Loucy (cell line): Measurements from ENCODE around the gene FAM222B.

Source experiments
- H2AFZ ChIP-seq: fragments of 200-600 bp; sonication (generic); 2 replicates; pipeline ENCODE4 v1.6.0; 2016; ENCODE audit warnings: antibody characterized with exemption, mild to moderate bottlenecking, low read length, moderate library complexity
- H3F3A ChIP-seq: fragments of 200-600 bp; 2 replicates; pipeline ENCODE4 v1.6.0; 2016; ENCODE audit warnings: antibody characterized with exemption, low read depth, mild to moderate bottlenecking
- H3K27me3 ChIP-seq: fragments of 200-600 bp; sonication (generic); 2 replicates; pipeline ENCODE4 v1.6.1; 2014; ENCODE audit warnings: low read length, mild to moderate bottlenecking; ENCODE audit not compliant: insufficient read depth, poor library complexity, severe bottlenecking
- H3K36me3 ChIP-seq: fragments of 200-600 bp; sonication (generic); 2 replicates; pipeline ENCODE4 v1.6.1; 2016; ENCODE audit warnings: low read length; ENCODE audit not compliant: insufficient read depth
- H3K4me1 ChIP-seq: fragments of 200-600 bp; sonication (generic); 2 replicates; pipeline ENCODE4 v1.5.1; 2014; ENCODE audit warnings: low read length, mild to moderate bottlenecking; ENCODE audit not compliant: insufficient read depth, poor library complexity, severe bottlenecking
- H3K4me2 ChIP-seq: fragments of 200-600 bp; sonication (generic); 2 replicates; pipeline ENCODE4 v1.6.0; 2014; ENCODE audit warnings: antibody characterized with exemption, low read length, low read depth, mild to moderate bottlenecking; ENCODE audit not compliant: poor library complexity, severe bottlenecking
- H3K4me3 ChIP-seq: fragments of 200-600 bp; sonication (generic); 2 replicates; pipeline ENCODE4 v1.5.1; 2014; ENCODE audit warnings: low read length, mild to moderate bottlenecking, mixed read lengths; ENCODE audit not compliant: poor library complexity, severe bottlenecking
- H3K79me2 ChIP-seq: fragments of 200-600 bp; sonication (generic); 2 replicates; pipeline ENCODE4 v1.6.1; 2014; ENCODE audit warnings: low read length; ENCODE audit not compliant: insufficient read depth
- H3K9ac ChIP-seq: fragments of 200-600 bp; sonication (generic); 2 replicates; pipeline ENCODE4 v1.6.0; 2014; ENCODE audit warnings: mild to moderate bottlenecking, low read depth, low read length, moderate library complexity; ENCODE audit not compliant: poor library complexity, severe bottlenecking
- H3K9me2 ChIP-seq: fragments of 200-600 bp; sonication (generic); replicated peaks from 2 replicates; pipeline ENCODE4 v1.6.1; 2016; ENCODE audit warnings: low read depth, low read length, mixed read lengths
- H3K9me3 ChIP-seq: fragments of 200-600 bp; sonication (generic); 2 replicates; pipeline ENCODE4 v1.6.1; 2014; ENCODE audit warnings: mild to moderate bottlenecking, antibody characterized with exemption, low read length, low read depth; ENCODE audit not compliant: insufficient read depth
- H4K20me1 ChIP-seq: fragments of 200-600 bp; sonication (generic); 2 replicates; pipeline ENCODE4 v1.6.0; 2014; ENCODE audit warnings: antibody characterized with exemption, low read length, mild to moderate bottlenecking; ENCODE audit not compliant: insufficient read depth, poor library complexity, severe bottlenecking
- EZH2phosphoT487 ChIP-seq: fragments of 200-600 bp; IDR thresholded peaks from 2 replicates; pipeline ENCODE4 v1.6.1; 2018; ENCODE audit warnings: antibody characterized with exemption, mild to moderate bottlenecking, moderate library complexity, borderline replicate concordance
- TF ChIP-seq, protein P1 (sequence below): fragments of 200-600 bp; sonication (generic); conservative IDR thresholded peaks from 2 replicates; pipeline ENCODE4 v1.5.1; 2014; ENCODE audit warnings: mild to moderate bottlenecking, antibody characterized with exemption, low read length

Gene FAM222B

DNA sequence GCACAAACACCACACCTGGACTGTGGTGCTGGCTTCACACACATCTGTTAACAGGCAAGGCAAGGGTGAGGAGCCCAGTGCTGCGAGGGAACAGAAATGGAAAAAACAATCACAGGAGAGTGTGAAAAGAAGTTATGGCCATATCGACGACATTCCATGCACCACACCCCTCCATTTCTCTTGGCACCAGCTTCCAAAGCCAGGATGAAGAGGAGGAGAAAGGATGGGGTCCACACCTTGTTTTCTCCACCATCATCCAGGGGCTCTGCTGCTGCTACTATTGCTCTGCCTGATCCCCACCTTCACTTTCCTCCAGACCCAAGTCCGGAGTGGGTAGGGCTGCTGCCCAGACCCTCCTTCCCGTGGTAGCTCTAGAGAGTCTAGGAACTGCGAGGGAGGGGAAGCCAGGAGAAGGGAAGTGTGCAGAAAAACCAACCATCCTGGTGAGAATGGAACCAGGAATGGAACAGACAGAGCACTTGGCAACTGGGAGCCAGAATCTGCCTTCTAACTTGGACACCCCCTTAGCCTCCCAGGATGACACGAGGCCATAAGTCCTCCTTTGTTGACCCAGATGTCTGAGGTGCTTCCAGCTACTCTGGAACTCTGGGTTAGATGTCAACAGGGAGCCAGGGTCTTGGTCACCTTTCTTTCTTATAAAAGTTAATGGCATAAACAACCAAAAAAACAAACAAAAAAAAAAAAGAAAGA, 129.7 kb downstream of the FAM222B start:
- no peaks in the 10 kb centered on the region for H3K9me3 ChIP-seq
- peak overlapping the region; percentile 93 for H3K9ac ChIP-seq
- peaks cover 8% of the 10 kb centered on the region for H3K4me1 ChIP-seq
- peak overlapping the region; percentile 78 for H3K4me3 ChIP-seq
- peaks cover 19% of the 10 kb centered on the region; the same call in 1 of the 2 replicates for H3K79me2 ChIP-seq
- TF ChIP-seq, protein P1, sequence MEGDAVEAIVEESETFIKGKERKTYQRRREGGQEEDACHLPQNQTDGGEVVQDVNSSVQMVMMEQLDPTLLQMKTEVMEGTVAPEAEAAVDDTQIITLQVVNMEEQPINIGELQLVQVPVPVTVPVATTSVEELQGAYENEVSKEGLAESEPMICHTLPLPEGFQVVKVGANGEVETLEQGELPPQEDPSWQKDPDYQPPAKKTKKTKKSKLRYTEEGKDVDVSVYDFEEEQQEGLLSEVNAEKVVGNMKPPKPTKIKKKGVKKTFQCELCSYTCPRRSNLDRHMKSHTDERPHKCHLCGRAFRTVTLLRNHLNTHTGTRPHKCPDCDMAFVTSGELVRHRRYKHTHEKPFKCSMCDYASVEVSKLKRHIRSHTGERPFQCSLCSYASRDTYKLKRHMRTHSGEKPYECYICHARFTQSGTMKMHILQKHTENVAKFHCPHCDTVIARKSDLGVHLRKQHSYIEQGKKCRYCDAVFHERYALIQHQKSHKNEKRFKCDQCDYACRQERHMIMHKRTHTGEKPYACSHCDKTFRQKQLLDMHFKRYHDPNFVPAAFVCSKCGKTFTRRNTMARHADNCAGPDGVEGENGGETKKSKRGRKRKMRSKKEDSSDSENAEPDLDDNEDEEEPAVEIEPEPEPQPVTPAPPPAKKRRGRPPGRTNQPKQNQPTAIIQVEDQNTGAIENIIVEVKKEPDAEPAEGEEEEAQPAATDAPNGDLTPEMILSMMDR: no peak
- no peaks in the 10 kb centered on the region for H3K36me3 ChIP-seq
- H3K9me2 ChIP-seq: no peaks in the 10 kb centered on the region
- peak overlapping the region; percentile 83 for H2AFZ ChIP-seq
- peak overlapping the region; percentile 79 for H3K4me2 ChIP-seq
- no peaks in the 10 kb centered on the region for H3K27me3 ChIP-seq
- no peaks in the 10 kb centered on the region for H4K20me1 ChIP-seq
- 0 out of 2 replicates have a peak, but pooled peaks cover 3% of the 10 kb centered on the region for H3F3A ChIP-seq

DNA sequence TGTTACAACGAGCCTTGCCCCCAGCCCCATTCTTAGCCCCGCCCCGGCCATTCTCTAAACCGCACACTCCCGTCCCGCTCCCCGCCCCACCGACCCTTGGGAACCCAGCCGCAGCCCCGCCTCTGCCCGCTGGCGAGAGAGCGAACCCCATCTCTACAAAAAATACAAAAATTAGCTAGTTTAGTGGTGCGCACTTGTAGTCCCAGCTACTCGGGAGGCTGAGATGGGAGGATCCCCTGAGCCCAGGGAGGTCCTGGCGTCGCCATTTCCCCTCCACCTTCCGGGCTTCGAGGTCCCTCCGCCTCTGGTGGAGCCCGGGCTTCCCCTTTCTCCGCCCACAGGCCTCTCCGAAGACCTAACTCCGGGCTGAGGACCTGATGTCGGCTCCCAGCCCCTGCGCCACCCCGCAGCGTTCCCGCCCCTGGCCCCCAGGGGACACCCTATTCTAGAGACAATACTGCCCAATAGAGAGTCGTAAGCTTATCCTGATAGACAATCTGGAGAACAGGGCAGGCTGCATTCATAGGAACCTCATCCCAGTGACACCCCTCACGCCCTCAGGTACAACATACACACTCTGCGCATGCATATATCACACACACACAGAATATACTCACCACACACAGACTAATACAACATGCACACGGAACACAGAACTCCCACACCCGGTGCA, 130.4 kb downstream of the FAM222B start:
- Histone ChIP-seq H3K4me3 (peak overlapping the region; percentile 78), H3K79me2 (peaks cover 19% of the 10 kb centered on the region; the same call in 1 of the 2 replicates), H3K9me3 (no peaks in the 10 kb centered on the region), H3F3A (0 out of 2 replicates have a peak, but pooled peaks cover 3% of the 10 kb centered on the region), H3K9ac (peak overlapping the region; percentile 93), H3K9me2 (no peaks in the 10 kb centered on the region), H3K36me3 (no peaks in the 10 kb centered on the region), H4K20me1 (no peaks in the 10 kb centered on the region), H3K4me2 (peak overlapping the region; percentile 79), H3K27me3 (no peaks in the 10 kb centered on the region), H3K4me1 (peaks cover 8% of the 10 kb centered on the region), H2AFZ (peak overlapping the region; percentile 83)
- TF ChIP-seq, protein P1: peak; percentile 40
- no peak for TF ChIP-seq EZH2phosphoT487

DNA sequence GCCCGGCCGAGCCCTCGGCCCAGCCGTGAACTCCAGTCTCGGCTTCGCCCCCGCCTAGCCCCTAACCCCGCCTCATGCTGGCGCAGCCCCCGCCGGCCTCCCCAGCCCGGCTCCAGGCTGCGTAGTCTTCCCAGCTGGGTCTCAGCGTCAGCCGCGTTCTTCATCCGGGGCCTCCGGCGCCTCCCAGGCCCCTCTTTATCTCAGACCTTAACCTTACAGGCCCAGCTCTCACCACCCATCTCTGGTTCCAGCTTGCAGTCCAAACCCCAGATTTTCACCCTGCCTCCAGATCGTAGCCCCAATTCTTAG, 130.9 kb downstream of the FAM222B start, which contains the start of gene PROCA1:
PROCA1 (minus strand) TSS at position 166 of the 309 bp plus-strand sequence. CDS start 228 bp downstream, outside the sequence.
- Histone ChIP-seq H3K9me3 (no peaks in the 10 kb centered on the region), H3K79me2 (peaks cover 19% of the 10 kb centered on the region; the same call in 1 of the 2 replicates), H3K4me3 (peak within 1 kb of the TSS; percentile 78), H3K9ac (peak within 1 kb of the TSS; percentile 93), H3K36me3 (no peaks in the 10 kb centered on the region), H2AFZ (peak within 1 kb of the TSS; percentile 83), H3K4me1 (peaks cover 8% of the 10 kb centered on the region), H3K4me2 (peak within 1 kb of the TSS; percentile 79), H3F3A (0 out of 2 replicates have a peak, but pooled peaks cover 3% of the 10 kb centered on the region), H3K27me3 (no peaks in the 10 kb centered on the region), H4K20me1 (no peaks in the 10 kb centered on the region), H3K9me2 (no peaks in the 10 kb centered on the region)
- TF ChIP-seq, protein P1: no peak
- TF ChIP-seq EZH2phosphoT487: no peak
